WTC11 (cell line): Measurements from ENCODE around the gene B3GALT4. TPM values are rescaled to one million over a fixed set of nuclear protein-coding genes. Genes with fewer than 3 reads are reported as not detected.
A peak's percentile ranks its signal among the peaks of the same experiment; 100 is the strongest.
"Not testable (repeated sequence)": the region's sequence is repeated elsewhere in the genome, so short reads cannot be mapped to it uniquely, and the experiment has no call there.

Experiments used
- ATAC-seq: fragments of 200-7000 bp; cut with Tn5 transposase; 2 replicates; pipeline ENCODE4 v1.10.0; 2021; ENCODE audit warnings: mild to moderate bottlenecking, moderate library complexity
- CTCF ChIA-PET: fragments of 300-600 bp; sonication (Branson Sonifier 250); formaldehyde crosslinking; loops from one replicate; lab custom pipeline; 2021; ENCODE audit warnings: antibody characterized with exemption; lab: Charles Lee
- POLR2A ChIA-PET: fragments of 350-600 bp; sonication (Branson Sonifier 250); formaldehyde crosslinking; loops from one replicate; lab custom pipeline; 2021; ENCODE audit warnings: antibody characterized with exemption; lab: Charles Lee
- DNase-seq: peaks from one replicate; pipeline ENCODE4 v3.0.0; 2021; ENCODE audit warnings: low spot score
- H3K27ac Mint-ChIP-seq: 2 replicates; pipeline ENCODE4 v1.8.0; 2021; ENCODE audit warnings: mixed read lengths
- H3K27me3 Mint-ChIP-seq: 2 replicates; pipeline ENCODE4 v1.8.0; 2021; ENCODE audit warnings: low read depth, mild to moderate bottlenecking, moderate library complexity, mixed read lengths
- H3K36me3 Mint-ChIP-seq: 2 replicates; pipeline ENCODE4 v1.8.0; 2021; ENCODE audit warnings: mixed read lengths
- H3K4me1 Mint-ChIP-seq: 2 replicates; pipeline ENCODE4 v1.8.0; 2022; ENCODE audit warnings: mixed read lengths
- H3K4me3 Mint-ChIP-seq: 2 replicates; pipeline ENCODE4 v1.8.0; 2021; ENCODE audit warnings: mild to moderate bottlenecking, moderate library complexity, mixed read lengths
- H3K9me3 Mint-ChIP-seq: 2 replicates; pipeline ENCODE4 v1.8.0; 2021; ENCODE audit warnings: mixed read lengths
- ATF6 ChIP-seq: sonication (generic); formaldehyde crosslinking; IDR thresholded peaks from 2 replicates; pipeline ENCODE4 v1.8.1; 2023; ENCODE audit warnings: mild to moderate bottlenecking, missing genetic modification reagents
- ELF4 ChIP-seq: sonication (generic); formaldehyde crosslinking; IDR thresholded peaks from 2 replicates; pipeline ENCODE4 v1.8.1; 2022; ENCODE audit warnings: low read depth, mild to moderate bottlenecking, moderate library complexity, missing genetic modification reagents
- EMX1 ChIP-seq: fragments of 250-450 bp; sonication (Bioruptor Pico); IDR thresholded peaks from 2 replicates; pipeline ENCODE4 v1.8.0; 2021; ENCODE audit warnings: mild to moderate bottlenecking
- ERG ChIP-seq: fragments of 250-450 bp; sonication (Bioruptor Pico); IDR thresholded peaks from 2 replicates; pipeline ENCODE4 v1.8.0; 2021; ENCODE audit warnings: mild to moderate bottlenecking
- ESRRA ChIP-seq: sonication (generic); formaldehyde crosslinking; IDR thresholded peaks from 2 replicates; pipeline ENCODE4 v1.8.1; 2022; ENCODE audit warnings: mild to moderate bottlenecking, missing genetic modification reagents, borderline replicate concordance
- GABPB1 ChIP-seq: sonication (generic); formaldehyde crosslinking; IDR thresholded peaks from 2 replicates; pipeline ENCODE4 v1.8.1; 2023; ENCODE audit warnings: mild to moderate bottlenecking, missing genetic modification reagents
- KAT7 ChIP-seq: sonication (generic); formaldehyde crosslinking; IDR thresholded peaks from 2 replicates; pipeline ENCODE4 v1.8.1; 2023; ENCODE audit warnings: missing genetic modification reagents, mild to moderate bottlenecking, borderline replicate concordance
- MAX ChIP-seq: sonication (generic); formaldehyde crosslinking; IDR thresholded peaks from 2 replicates; pipeline ENCODE4 v1.8.0; 2022; ENCODE audit warnings: mild to moderate bottlenecking, missing genetic modification reagents
- PREB ChIP-seq: sonication (generic); formaldehyde crosslinking; IDR thresholded peaks from 2 replicates; pipeline ENCODE4 v1.8.1; 2022; ENCODE audit warnings: mild to moderate bottlenecking, missing genetic modification reagents, moderate library complexity, borderline replicate concordance
- SMAD4 ChIP-seq: sonication (generic); formaldehyde crosslinking; IDR thresholded peaks from 2 replicates; pipeline ENCODE4 v1.8.0; 2022; ENCODE audit warnings: mild to moderate bottlenecking, missing genetic modification reagents
- ZBTB21 ChIP-seq: sonication (generic); formaldehyde crosslinking; IDR thresholded peaks from 2 replicates; pipeline ENCODE4 v1.8.1; 2023; ENCODE audit warnings: mild to moderate bottlenecking, missing genetic modification reagents, borderline replicate concordance
- ZNF121 ChIP-seq: sonication (generic); formaldehyde crosslinking; IDR thresholded peaks from 2 replicates; pipeline ENCODE4 v1.8.0; 2023; ENCODE audit warnings: missing genetic modification reagents
- ZNF138 ChIP-seq: sonication (generic); formaldehyde crosslinking; conservative IDR thresholded peaks from 2 replicates; pipeline ENCODE4 v1.8.1; 2022; ENCODE audit warnings: mild to moderate bottlenecking, moderate library complexity, missing genetic modification reagents
- ZNF232 ChIP-seq: sonication (generic); formaldehyde crosslinking; IDR thresholded peaks from 2 replicates; pipeline ENCODE4 v1.8.0; 2022; ENCODE audit warnings: mild to moderate bottlenecking, missing genetic modification reagents
- ZNF532 ChIP-seq: fragments of 250-450 bp; sonication (Bioruptor Pico); IDR thresholded peaks from 2 replicates; pipeline ENCODE4 v1.9.0; 2021; ENCODE audit warnings: mild to moderate bottlenecking, borderline replicate concordance
- ZNF671 ChIP-seq: fragments of 250-450 bp; sonication (Bioruptor Pico); IDR thresholded peaks from 2 replicates; pipeline ENCODE4 v1.8.0; 2021; ENCODE audit warnings: mild to moderate bottlenecking
- total RNA-seq: library from RNA; stranded (reverse); gene quantifications from 3 replicates; pipeline ENCODE4 v1.2.3, GENCODE V29; 2021

Gene B3GALT4
- total RNA-seq, 1 experiment from 2014 or later: 4.1 TPM

- no peak for TF ChIP-seq ZNF671 (CRISPR knock-in tag)
- TF ChIP-seq ELF4: no peak
- no peak for TF ChIP-seq ZNF121
- TF ChIP-seq GABPB1 (CRISPR knock-in tag): no peak
- TF ChIP-seq EMX1 (CRISPR knock-in tag): no peak
- ATAC-seq (no peak), DNase-seq (no peak)
- Mint-ChIP-seq H3K27ac (peak overlapping the region; percentile 68; the same call in 1 of the 2 replicates), H3K9me3 (no peaks in the 10 kb centered on the region), H3K4me3 (no peak overlapping the region), H3K36me3 (peaks cover 22% of the 10 kb centered on the region), H3K4me1 (peaks cover 21% of the 10 kb centered on the region), H3K27me3 (no peaks in the 10 kb centered on the region)
- ChIA-PET CTCF (no interaction called here), POLR2A (no interaction called here)
These were observed 3.6 kb downstream of the B3GALT4 start for GRCh38 chr6:33280539-33280938.

- H3K36me3 Mint-ChIP-seq: peaks cover 27% of the 10 kb centered on the region
- H3K27ac Mint-ChIP-seq, H3K9me3 Mint-ChIP-seq, H3K4me3 Mint-ChIP-seq, ATAC-seq, H3K27me3 Mint-ChIP-seq, CTCF ChIA-PET, POLR2A ChIA-PET, DNase-seq: not testable (repeated sequence)
- peaks cover 20% of the 10 kb centered on the region for H3K4me1 Mint-ChIP-seq
These were observed 8.3 kb downstream of the B3GALT4 start for GRCh38 chr6:33285214-33285613.

GRCh38 chr6:33286946-33287914 lies 10.3 kb downstream of the B3GALT4 start:
- no peak for ATAC-seq
- no peak for DNase-seq
- ChIA-PET POLR2A (interaction anchor here (3.6 kb wide), 1 partner anchor 10 kb away, joined by 27 read pairs; the partner anchor contains the start of gene B3GALT4), CTCF (interaction anchor here (1.2 kb wide), 1 partner anchor 12 kb away, joined by 3 read pairs; no protein-coding TSS in a partner anchor)
- no peaks in the 10 kb centered on the region for H3K9me3 Mint-ChIP-seq
- TF ChIP-seq ZNF532 (CRISPR knock-in tag): no peak
- no peak for TF ChIP-seq ZNF121
- TF ChIP-seq ZNF232: no peak
- TF ChIP-seq PREB (CRISPR knock-in tag): no peak
- no peak for TF ChIP-seq ERG (CRISPR knock-in tag)
- no peak for TF ChIP-seq ATF6 (CRISPR knock-in tag)
- no peak for TF ChIP-seq ZNF138
- no peak for TF ChIP-seq MAX (CRISPR knock-in tag)
- no peak for TF ChIP-seq SMAD4 (CRISPR knock-in tag)
- no peak for TF ChIP-seq ESRRA (CRISPR knock-in tag)
- TF ChIP-seq KAT7 (CRISPR knock-in tag): no peak
- no peak for TF ChIP-seq ZBTB21
- no peak overlapping the region for H3K27ac Mint-ChIP-seq
- H3K27me3 Mint-ChIP-seq: no peaks in the 10 kb centered on the region
- peaks cover 33% of the 10 kb centered on the region for H3K36me3 Mint-ChIP-seq
- peaks cover 22% of the 10 kb centered on the region for H3K4me1 Mint-ChIP-seq
- H3K4me3 Mint-ChIP-seq: peak overlapping the region; percentile 99
